HG03439 (cell line): ENCODE data around the gene PSMB2.
"Not testable (repeated sequence)": the region's sequence is repeated elsewhere in the genome, so short reads cannot be mapped to it uniquely, and the experiment has no call there.

ENCODE experiments used
- ATAC-seq: cut with Tn5 transposase; IDR thresholded peaks from one replicate; pipeline ENCODE4 v1.9.1; 2021; ENCODE audit warnings: mild to moderate bottlenecking, moderate library complexity; ENCODE audit not compliant: unreplicated experiment

PSMB2 gene

GRCh38 chr1:35594005-35594760 is 47.1 kb downstream of the PSMB2 start:
- no peak for ATAC-seq

- no peak for ATAC-seq
Measured at GRCh38 chr1:35592991-35593769, 48.1 kb downstream of the PSMB2 start.

- no peak for ATAC-seq
Measured at GRCh38 chr1:35591211-35591610, 50.1 kb downstream of the PSMB2 start.

GRCh38 chr1:35590476-35591040 is 50.8 kb downstream of the PSMB2 start:
- ATAC-seq: no peak

- no peak for ATAC-seq
Measured at GRCh38 chr1:35589516-35590427, 51.6 kb downstream of the PSMB2 start.

- no peak for ATAC-seq
Measured at GRCh38 chr1:35588197-35588910, 53.0 kb downstream of the PSMB2 start.

- ATAC-seq: no peak
Measured at GRCh38 chr1:35587736-35588135, 53.6 kb downstream of the PSMB2 start.

- no peak for ATAC-seq
Measured at GRCh38 chr1:35586808-35587207, 54.5 kb downstream of the PSMB2 start.

- ATAC-seq: not testable (repeated sequence)
Measured at GRCh38 chr1:35585805-35586204, 55.5 kb downstream of the PSMB2 start.

GRCh38 chr1:35585281-35585680 is 56.0 kb downstream of the PSMB2 start:
- ATAC-seq: no peak

- ATAC-seq: not testable (repeated sequence)
Measured at GRCh38 chr1:35581621-35582020, 59.7 kb downstream of the PSMB2 start.

- ATAC-seq: no peak
Measured at GRCh38 chr1:35580949-35581388, 60.4 kb downstream of the PSMB2 start.

GRCh38 chr1:35577071-35577998 is 64.0 kb downstream of the PSMB2 start:
- ATAC-seq: no peak

- not testable (repeated sequence) for ATAC-seq
Measured at GRCh38 chr1:35576766-35577070, 64.6 kb downstream of the PSMB2 start.

GRCh38 chr1:35576061-35576765 is 65.1 kb downstream of the PSMB2 start:
- no peak for ATAC-seq

- ATAC-seq: no peak
Measured at GRCh38 chr1:35575416-35575958, 65.8 kb downstream of the PSMB2 start.

- ATAC-seq: no peak
Measured at GRCh38 chr1:35574655-35575415, 66.5 kb downstream of the PSMB2 start.
